ENCODE measurements around the gene VASH2.
"Not testable (repeated sequence)": the region's sequence is repeated elsewhere in the genome, so short reads cannot be mapped to it uniquely, and the experiment has no call there.

Gene VASH2

DNA sequence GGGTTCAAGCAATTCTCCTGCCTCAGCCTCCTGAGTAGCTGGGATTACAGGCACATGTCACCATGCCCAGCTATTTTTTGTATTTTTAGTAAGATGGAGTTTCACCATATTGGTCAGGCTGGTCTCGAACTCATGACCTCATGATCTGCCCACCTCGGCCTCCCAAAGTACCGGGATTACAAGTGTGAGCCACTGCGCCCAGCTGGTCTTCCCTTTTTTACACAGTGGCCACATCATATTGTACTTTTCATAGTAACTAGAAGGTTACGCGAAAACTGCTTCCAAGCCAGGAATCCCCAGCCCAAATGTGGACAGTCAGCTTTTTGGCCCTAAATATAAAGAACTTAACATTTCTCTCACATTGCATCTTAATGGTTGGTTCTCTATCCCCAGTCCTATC is 4.2 kb downstream of the VASH2 start:
- in situ Hi-C loops (cut with MboI; ENCODE audit: low sequenced_read_pairs) = no loop called here

DNA sequence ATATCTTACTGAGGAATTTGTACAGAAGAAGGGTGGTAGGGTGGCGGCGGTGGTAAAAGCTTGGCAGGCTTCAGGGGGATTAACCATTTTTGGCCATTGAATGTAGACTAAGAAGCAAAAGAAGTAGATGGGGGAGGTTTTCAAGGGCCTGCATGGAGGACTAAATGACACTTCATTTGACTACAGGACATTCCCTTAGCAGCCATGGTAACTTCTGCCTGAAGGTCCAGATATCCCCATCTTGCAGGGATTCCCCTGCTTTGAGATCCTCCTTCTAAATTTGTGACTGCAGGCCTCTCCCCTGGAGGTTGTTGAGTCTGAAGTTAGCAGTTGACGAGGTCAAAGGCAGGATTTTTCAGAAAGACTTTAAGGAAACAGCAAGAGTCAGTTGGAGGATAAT is 4.8 kb downstream of the VASH2 start:
- in situ Hi-C loops (cut with MboI; ENCODE audit: low sequenced_read_pairs) = no loop called here

DNA sequence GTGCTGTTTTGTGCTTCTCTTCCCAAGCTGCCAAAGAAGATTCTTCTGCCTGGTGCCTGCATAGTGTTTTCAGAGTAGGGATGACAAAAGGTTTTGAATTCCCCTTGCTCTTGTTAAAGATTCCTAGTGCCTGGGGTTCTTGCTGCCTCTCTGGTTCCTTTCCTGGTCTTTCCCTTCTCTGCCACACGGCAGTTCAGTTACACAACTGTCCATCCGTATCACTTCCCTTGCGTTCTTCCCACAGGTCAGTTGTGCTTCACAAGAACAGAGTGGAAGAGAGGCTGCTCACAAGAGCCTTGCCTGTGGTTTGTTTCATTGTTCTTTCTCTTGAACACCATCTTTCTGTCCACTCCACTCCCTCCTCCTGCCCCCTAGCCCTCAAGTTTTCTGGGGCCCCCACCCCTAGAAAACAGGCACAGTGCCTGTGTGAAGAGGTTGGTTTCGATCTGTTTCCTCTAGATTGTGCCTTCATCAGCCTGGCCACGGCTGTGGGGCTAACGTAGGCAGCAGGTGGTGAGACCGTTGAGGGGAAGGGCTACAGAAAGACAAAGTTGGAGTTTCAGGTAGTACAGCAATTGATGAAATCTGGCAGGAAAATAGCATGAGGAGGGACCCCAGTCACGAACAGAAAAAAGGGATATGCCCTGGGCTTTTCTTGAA is 5.8 kb downstream of the VASH2 start:
- in situ Hi-C loops (cut with MboI; ENCODE audit: low sequenced_read_pairs) = no loop called here

DNA sequence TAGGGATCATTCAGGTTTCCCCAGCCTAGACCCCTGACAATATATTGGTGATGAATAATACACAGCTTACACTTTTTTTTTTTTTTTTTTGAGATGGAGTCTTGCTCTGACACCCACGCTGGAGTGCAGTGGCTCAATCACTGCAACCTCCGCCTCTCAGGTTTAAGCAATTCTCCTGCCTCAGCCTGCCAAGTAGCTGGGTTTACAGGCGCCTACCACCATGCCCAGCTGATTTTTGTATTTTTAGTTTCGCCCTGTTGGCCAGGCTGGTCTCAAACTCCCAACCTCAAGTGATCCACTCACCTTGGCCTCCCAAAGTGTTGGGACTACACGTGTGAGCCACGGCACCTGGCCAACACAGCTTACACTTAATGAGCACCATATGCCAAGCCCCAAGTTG is 7.2 kb downstream of the VASH2 start:
- in situ Hi-C loops (cut with MboI; ENCODE audit: low sequenced_read_pairs) = no loop called here

DNA sequence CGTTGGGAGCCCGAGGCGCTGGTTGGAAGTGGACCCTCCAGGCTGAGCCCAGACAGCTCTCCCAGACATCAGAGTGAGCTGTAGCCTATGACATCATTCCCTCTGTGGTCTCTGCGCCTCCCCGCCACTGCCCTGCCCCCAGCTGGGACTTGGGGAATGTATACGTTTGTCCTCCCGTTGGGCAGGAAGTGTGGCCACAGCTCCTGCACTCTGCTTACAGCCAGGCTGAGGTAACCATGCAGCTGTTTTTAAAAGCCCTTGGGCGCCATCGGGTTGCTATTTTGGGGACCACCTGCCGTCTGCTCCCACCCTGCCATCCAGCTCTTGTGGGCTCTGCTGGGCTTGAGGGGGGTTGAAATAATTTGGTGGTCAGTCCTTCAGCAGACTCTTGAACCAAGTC is 7.8 kb downstream of the VASH2 start:
- in situ Hi-C loops (cut with MboI; ENCODE audit: low sequenced_read_pairs) = no loop called here

DNA sequence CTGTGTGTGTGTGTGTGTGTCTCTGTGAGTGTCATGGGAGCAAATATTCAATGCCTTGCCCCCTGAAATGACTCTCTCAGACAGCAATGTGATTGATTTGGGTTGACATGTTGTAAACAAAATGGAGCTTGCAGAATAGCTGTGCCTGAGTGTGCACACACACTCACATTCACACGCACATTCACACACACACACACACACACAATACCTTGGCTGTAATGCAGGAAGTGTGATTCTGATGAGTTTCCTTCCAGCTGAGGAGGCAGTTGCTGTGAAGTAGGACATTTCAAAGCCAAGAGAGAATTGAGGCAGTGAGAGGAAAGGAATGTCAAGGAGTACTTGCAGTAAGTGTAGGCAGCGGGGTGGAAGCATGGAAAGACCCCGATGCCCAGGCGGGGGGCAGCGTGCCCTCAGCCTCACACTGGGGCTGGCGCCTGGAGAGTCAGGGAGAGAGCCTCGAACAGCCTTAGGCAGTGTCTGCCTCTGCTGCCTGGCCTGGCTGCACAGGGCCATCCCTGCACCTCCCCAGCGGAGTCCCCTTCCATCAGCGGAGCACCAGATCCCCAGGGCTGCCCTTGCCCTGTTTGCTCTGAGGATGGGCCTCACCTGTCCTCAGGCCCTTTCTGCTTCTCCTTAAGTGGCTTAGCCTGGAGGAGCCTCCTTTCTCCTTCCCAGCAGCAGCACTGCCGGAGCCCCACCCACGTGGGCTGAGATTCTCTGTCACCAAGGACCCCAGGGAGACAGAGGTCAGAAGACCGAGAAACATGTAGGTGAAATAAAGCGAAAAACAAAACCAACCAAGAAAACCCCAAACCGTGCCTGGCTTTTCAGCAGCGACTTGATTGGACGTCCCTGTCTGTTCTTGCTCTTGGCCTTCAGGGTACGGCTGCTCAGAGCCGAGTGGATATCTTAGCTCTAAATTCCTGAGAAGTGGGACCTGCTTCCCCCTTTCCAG is 9.2 kb downstream of the VASH2 start:
- in situ Hi-C loops (cut with MboI; ENCODE audit: low sequenced_read_pairs) = no loop called here

DNA sequence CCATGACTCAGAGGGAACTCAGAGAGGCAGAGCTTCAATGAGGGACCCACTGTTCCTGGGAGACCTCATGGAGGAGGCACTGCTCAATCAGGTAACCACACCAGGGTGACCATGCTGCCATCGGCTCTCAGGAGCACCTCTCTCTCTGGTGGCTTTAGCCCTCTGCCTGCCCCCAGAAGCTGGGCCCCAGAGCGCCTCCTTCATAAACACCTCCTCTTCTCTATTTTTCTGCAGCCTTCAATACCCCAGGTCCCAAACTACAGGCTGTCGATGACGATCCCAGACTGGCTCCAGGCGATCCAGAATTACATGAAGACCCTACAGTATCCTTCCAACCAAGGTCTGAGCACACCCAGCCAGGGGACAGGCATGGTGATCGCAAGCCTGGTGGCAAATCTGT is 10.6 kb downstream of the VASH2 start:
- in situ Hi-C loops (cut with MboI; ENCODE audit: low sequenced_read_pairs) = no loop called here

DNA sequence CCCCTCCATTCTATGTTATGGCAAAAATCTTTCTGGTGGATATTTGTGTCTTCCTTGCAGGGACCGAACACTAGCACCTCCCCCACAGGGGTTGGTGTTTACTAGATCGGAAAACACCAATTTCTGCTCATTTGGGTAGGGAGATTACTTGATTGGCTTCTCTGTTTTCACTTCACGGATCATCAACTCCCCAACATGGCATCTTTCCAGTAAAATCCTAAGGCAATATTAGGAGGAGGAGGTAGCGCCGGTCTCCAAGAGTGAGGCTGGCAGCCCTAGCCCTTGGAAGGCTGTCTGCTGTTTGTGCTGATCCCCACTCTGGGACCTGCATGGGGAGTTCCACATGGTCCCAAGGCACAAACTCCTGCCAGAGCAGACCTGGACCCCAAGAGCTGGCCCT is 12.2 kb downstream of the VASH2 start:
- in situ Hi-C loops (cut with MboI; ENCODE audit: low sequenced_read_pairs) = no loop called here

DNA sequence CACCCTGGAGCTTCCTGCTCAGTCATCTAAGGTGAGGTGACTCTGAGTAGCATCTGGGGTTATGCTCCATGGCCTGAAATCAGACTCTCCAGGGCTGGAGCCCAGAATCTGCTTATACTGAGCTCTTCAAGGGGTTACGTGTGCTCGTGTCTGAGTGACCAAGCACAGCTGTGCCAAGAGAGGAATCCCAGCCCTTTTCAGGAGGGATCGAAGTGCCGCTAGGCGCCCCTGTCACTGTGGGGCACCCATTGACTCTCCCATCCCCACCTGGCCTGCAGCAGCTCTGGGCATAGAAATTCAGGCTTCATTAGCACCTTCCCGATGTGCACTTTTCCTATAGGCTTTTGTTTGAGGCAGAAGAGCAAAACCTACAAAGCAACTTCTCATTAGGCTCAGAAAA is 13.8 kb downstream of the VASH2 start:
- in situ Hi-C loops (cut with MboI; ENCODE audit: low sequenced_read_pairs) = no loop called here

DNA sequence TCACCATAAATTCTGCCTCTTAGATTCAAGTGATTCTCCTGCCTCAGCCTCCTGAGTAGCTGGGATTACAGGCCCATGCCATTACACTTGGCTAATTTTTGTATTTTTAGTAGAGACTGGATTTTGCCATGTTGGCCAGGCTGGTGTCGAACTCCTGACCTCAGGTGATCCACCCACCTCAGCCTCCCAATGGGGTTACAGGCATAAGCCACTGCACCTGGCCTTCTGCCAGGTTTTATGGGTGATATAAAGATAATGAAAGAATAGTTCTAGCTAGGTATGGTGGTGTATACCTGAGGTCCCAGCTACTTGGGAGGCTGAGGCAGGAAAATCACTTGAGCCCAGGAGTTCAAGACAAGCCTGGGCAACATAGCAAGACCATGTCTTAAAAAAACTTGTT is 14.7 kb downstream of the VASH2 start:
- in situ Hi-C loops (cut with MboI; ENCODE audit: low sequenced_read_pairs) = not testable (repeated sequence)

DNA sequence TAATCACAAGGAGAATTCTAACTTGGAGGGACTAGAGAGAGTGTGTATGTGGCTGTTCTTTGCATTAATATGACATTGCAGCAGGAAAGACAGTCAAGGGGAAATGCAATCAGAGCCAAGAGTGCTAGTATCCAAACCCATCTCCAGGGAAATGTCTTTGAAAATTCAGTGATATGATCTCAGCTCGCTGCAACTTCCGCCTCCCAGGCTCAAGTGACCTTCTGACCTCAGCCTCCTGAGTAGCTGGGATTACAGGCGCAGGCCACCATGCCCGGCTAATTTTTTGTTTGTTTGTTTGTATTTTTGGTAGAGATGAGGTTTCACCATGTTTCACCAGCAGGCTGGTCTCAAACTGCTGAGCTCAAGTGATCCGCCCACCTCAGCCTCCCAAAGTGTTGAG is 16.3 kb downstream of the VASH2 start:
- in situ Hi-C loops (cut with MboI; ENCODE audit: low sequenced_read_pairs) = no loop called here

DNA sequence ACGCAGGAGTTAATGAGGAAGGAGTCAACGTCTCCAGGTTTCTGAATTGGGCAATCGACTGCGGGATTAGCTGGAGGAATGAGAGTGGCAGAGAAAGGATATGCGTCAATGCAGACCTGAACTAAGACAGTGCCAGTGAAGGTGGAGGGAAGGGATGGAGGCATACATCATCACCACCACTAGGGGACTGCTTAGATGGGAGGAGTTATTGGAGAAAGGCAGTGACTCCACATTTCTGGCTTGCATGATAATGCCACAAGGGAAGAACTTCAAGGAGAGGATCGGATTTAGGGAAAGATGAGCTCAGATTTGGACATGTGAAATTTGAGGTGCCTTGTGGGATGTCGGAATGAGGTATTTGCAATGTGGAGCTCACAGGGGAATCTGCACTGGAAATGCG is 17.5 kb downstream of the VASH2 start:
- in situ Hi-C loops (cut with MboI; ENCODE audit: low sequenced_read_pairs) = no loop called here

DNA sequence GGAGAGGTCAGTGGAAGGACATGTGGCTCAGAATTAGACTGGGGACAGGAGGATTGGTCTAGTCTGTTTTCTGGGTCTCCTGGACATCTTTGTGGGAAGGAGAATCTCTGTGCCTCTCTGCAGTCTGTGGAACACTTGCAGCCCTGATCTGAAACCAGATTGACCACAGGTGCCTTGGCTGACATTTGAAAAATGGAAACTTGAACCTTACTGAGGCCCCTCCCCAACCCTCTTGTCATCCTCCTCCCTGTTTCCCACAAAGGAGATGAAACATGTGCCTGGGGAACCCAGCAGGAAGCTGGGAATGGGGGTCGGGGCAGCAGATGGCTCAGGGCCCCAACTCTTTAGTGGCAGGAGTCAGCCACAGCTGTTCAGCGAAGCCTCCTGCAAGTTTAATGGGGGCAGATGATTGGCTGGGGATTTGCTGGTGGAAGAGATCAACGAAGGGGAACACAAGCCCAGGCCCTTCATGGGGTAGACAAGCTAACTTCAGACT is 18.1 kb downstream of the VASH2 start:
- in situ Hi-C loops (cut with MboI; ENCODE audit: low sequenced_read_pairs) = no loop called here

DNA sequence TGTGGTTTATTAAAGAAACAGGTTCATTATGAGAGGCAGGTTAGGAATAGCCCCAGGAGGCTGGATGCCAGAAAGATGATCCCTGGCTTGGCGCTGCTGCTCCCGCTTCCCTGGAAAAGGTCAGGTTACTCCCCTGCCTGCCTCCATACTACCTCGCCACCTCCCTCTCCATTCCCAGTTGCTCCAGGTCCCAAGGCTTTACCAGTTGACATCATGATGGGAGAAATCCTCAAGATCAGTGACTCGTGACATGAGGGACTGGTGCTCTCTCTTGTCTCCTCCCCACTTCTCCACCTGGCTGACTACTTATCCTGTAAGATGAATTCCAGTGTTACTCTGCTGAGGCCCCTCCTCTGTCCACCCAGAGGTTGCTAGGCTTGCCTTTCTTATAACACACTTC is 19.7 kb downstream of the VASH2 start:
- in situ Hi-C loops (cut with MboI; ENCODE audit: low sequenced_read_pairs) = no loop called here

DNA sequence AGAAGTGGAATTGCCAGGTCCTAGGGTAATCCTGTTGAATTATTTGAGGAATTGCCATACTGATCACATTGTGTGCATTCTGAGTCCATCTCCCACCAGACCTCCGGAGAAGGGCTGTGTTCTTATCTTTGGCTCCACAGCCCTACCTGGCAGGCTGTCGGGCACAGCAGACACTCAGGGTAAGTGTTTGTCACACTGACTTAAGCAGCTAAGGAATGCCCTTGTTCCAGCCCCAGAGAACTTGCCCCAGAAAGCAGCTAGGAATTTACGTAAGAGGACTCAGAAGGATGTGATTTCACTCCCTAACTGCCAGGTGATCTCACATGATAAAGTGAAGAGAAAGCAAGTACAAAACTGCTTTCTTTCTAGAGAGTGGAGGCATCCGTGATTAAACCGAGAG is 21.0 kb downstream of the VASH2 start:
- in situ Hi-C loops (cut with MboI; ENCODE audit: low sequenced_read_pairs) = no loop called here

DNA sequence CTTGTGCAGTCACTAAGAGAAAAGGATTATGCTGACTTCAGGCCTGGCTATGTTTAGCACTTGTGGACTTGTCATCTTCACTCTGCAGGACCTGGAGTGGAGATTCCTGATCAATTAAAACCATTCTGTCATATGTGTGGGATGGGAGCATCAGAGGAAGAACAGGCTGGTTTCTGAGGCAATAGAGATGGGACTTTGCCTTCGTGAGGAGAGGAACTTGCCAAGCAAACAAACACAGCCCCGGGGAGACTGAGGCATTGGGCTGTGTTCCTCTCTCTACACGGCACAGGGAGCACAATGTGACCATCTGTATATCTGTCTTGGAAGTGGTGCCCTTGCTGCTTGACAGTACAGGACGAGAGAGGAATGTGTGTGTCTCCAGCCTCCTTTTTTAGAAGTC is 23.1 kb downstream of the VASH2 start:
- in situ Hi-C loops (cut with MboI; ENCODE audit: low sequenced_read_pairs) = no loop called here

DNA sequence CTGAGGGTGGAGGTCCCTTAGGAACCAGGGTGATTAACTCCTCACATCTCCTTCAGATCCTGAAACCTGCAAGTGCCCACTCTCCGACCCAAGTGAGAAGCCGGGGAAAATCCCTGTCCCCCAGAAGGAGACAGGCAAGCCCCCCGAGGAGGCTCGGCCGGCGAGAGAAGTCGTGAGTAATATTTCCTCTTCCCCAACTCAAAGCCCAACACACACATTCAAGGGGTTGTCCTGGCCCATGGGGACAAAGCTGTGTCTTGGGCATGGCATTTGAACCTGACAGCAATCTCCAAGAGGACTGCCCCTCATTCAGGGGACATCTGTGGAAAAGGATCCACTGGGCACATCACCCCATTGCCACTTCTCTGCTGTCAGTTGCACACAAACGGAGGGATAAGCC is 23.6 kb downstream of the VASH2 start:
- in situ Hi-C loops (cut with MboI; ENCODE audit: low sequenced_read_pairs) = no loop called here

DNA sequence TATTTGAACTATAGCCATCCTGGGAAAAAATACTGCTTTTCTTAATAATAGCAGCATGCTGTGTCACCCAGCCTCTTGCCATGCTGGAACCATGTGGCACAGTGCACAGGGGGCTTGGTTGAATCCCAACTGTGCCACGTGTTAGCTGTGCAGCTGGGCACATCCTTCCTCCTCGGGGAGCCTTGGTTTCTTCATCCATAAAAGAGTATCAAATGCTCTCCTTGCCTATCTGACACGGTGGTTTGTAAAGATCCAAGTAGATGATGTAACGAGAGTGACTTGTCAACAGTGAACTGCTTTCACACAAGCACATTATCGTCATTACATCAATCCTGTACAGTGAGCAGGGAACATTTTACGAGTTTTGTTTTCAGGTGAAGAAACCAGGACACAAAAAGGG is 24.4 kb downstream of the VASH2 start:
- in situ Hi-C loops (cut with MboI; ENCODE audit: low sequenced_read_pairs) = loop anchor here (25.0 kb wide), 2 partner anchors 162 to 512 kb away; no protein-coding TSS in a partner anchor

DNA sequence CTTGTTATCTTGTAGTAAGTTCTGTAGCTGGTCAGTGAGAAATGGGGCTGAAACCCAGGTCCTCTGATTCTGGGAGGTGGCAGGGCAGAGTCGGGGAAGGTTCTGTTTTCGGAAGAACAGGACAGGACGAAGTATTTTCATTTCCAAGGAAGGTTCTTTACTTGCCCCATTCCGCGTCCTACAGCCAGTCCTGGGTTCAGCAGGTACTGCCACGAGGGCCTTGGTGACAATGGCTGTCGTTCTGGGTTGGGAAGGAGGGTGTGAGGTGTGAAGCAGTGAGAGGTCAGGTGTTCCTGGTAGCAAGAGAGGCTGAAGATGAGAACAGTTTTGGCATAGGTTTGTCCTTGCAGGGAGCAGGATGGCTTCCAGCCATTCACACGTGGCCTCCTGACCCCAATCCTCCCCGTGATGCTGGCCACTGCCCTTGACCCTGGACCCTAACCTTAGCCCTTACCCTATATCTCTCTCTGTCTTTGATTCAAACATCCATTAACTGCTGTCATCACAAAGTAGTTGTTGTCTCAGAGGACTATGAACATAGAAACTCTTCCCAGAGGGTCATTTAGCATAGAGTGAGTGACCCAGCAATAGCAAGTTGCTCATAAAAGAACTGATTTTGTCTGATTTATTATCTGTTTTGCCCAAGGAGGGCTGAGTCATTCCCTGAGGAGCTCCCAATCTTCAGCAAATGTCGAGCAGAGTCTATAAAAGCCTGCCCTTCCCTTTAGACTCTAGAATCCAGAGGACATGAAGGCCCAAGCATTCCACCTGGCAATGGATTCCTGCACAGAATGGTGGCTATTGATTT is 25.0 kb downstream of the VASH2 start:
- in situ Hi-C loops (cut with MboI; ENCODE audit: low sequenced_read_pairs) = loop anchor here (25.0 kb wide), 2 partner anchors 163 to 513 kb away; no protein-coding TSS in a partner anchor

DNA sequence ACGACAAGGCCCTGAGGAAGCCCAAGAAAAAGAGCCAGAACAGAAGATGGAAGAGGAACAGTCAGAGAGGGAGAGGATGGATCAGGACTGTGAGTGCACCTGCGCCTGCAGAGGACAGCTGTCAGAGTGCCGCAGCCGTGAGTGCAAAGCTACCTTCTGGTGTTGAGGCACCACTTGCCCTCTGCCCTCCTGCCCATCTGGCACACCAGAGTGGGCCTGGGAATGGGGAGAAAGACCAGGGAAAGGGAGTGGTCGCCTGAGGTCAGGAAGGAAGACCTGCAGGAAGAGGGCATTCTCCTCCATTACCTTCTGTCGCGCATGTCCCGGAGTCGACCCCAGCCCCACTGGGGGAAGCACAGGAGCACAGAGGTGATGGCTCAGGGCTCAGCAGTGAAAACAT is 26.2 kb downstream of the VASH2 start:
- in situ Hi-C loops (cut with MboI; ENCODE audit: low sequenced_read_pairs) = loop anchor here (25.0 kb wide), 2 partner anchors 164 to 514 kb away; no protein-coding TSS in a partner anchor
